ENCODE results near the gene AJAP1. TPM values are rescaled to one million over a fixed set of nuclear protein-coding genes. Genes with fewer than 3 reads are reported as not detected.

Gene AJAP1
- total RNA-seq, 1 donor from 2014 or later: 6.9 TPM

GRCh38 chr1:4802024-4802423 lies 147.6 kb downstream of the AJAP1 start:
- no peak for DNase-seq (ENCODE audit: low spot score in 2 of 2)

GRCh38 chr1:4803335-4803734 lies 148.9 kb downstream of the AJAP1 start:
- intact Hi-C loops (cut with DNase I): no loop called here
- Histone ChIP-seq H3K4me3 (no peak overlapping the region), H3K27me3 (no peaks in the 10 kb centered on the region), H3K9me3 (no peaks in the 10 kb centered on the region), H3K27ac (no peak overlapping the region), H3K36me3 (no peaks in the 10 kb centered on the region), H3K4me1 (no peaks in the 10 kb centered on the region)
- DNase-seq (ENCODE audit: low spot score in 2 of 2): no peak
- no peak for TF ChIP-seq CTCF (IDR thresholded peaks at IDR 0.05)

More at GRCh38 chr1:4802024-4802423, 147.6 kb downstream of the AJAP1 start:
- Histone ChIP-seq H3K27me3 (no peaks in the 10 kb centered on the region), H3K9me3 (no peaks in the 10 kb centered on the region), H3K36me3 (no peaks in the 10 kb centered on the region), H3K4me3 (no peak overlapping the region), H3K4me1 (no peaks in the 10 kb centered on the region), H3K27ac (no peak overlapping the region)
- intact Hi-C loops (cut with DNase I): no loop called here
- TF ChIP-seq CTCF (IDR thresholded peaks at IDR 0.05): no peak

GRCh38 chr1:4805987-4806386 lies 151.6 kb downstream of the AJAP1 start:
- Histone ChIP-seq H3K27ac (no peak overlapping the region), H3K36me3 (no peaks in the 10 kb centered on the region), H3K9me3 (no peaks in the 10 kb centered on the region), H3K4me1 (no peaks in the 10 kb centered on the region), H3K4me3 (no peak overlapping the region), H3K27me3 (no peaks in the 10 kb centered on the region)
- no peak for TF ChIP-seq CTCF (IDR thresholded peaks at IDR 0.05)
- intact Hi-C loops (cut with DNase I): no loop called here
- no peak for DNase-seq (ENCODE audit: low spot score in 2 of 2)

DNA sequence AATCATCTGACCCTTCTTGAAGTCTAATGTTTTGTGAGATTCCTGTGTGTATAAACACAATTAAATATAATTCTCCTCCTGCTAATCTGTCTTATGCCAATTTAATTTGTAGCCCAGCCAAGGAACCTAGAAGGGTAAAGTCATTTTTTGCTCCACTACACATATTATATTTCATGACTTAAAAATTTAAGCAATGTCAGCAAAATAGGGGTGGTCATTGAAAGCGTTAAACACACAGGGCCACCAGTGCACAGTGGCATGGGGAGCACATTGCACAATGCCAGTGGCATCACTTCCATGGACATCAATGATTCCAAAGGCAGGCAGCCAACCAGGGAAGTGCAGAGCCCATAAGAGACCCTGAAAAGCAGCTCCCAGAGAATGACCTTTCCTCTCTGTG lies 166.1 kb downstream of the AJAP1 start:
- no peak for TF ChIP-seq CTCF (IDR thresholded peaks at IDR 0.05)
- Histone ChIP-seq H3K4me1 (no peaks in the 10 kb centered on the region), H3K27me3 (no peaks in the 10 kb centered on the region), H3K9me3 (no peaks in the 10 kb centered on the region), H3K4me3 (no peak overlapping the region), H3K36me3 (no peaks in the 10 kb centered on the region), H3K27ac (no peak overlapping the region)
- intact Hi-C loops (cut with DNase I): no loop called here
- DNase-seq (ENCODE audit: low spot score in 2 of 2): no peak

- Histone ChIP-seq H3K9me3 (no peaks in the 10 kb centered on the region), H3K4me3 (no peak overlapping the region), H3K4me1 (no peaks in the 10 kb centered on the region), H3K27me3 (no peaks in the 10 kb centered on the region), H3K27ac (no peak overlapping the region), H3K36me3 (no peaks in the 10 kb centered on the region)
- TF ChIP-seq CTCF (IDR thresholded peaks at IDR 0.05): no peak
- intact Hi-C loops (cut with DNase I): no loop called here
- DNase-seq (ENCODE audit: low spot score in 2 of 2): no peak
Measured at GRCh38 chr1:4825800-4826450, 171.5 kb downstream of the AJAP1 start.

- Histone ChIP-seq H3K4me1 (no peaks in the 10 kb centered on the region), H3K9me3 (no peaks in the 10 kb centered on the region), H3K36me3 (no peaks in the 10 kb centered on the region), H3K27ac (no peak overlapping the region), H3K4me3 (no peak overlapping the region), H3K27me3 (no peaks in the 10 kb centered on the region)
- DNase-seq (ENCODE audit: low spot score in 2 of 2): no peak
- intact Hi-C loops (cut with DNase I): no loop called here
- no peak for TF ChIP-seq CTCF (IDR thresholded peaks at IDR 0.05)
Measured at GRCh38 chr1:4830707-4831106, 176.3 kb downstream of the AJAP1 start.

Measured in ascending aorta (tissue), 2 donors.